Karpas-422 (cell line): ENCODE results near the gene HMCN2. TPM values are rescaled to one million over a fixed set of nuclear protein-coding genes. Genes with fewer than 3 reads are reported as not detected.

ENCODE experiments used
- DNase-seq: peaks from one replicate; pipeline ENCODE4 v3.0.0-alpha.2; 2015
- H2AFZ ChIP-seq: fragments of 200-600 bp; sonication (generic); 2 replicates; pipeline ENCODE4 v1.6.1; 2014; ENCODE audit warnings: antibody characterized with exemption, low read length, mixed read lengths
- H3K27ac ChIP-seq: fragments of 200-600 bp; sonication (generic); 2 replicates; pipeline ENCODE4 v1.5.1; 2014; ENCODE audit warnings: mild to moderate bottlenecking, low read length, moderate library complexity
- H3K27me3 ChIP-seq: fragments of 200-600 bp; sonication (generic); 2 replicates; pipeline ENCODE4 v1.6.1; 2014; ENCODE audit warnings: low read length, mixed read lengths
- H3K36me3 ChIP-seq: fragments of 200-600 bp; sonication (generic); 2 replicates; pipeline ENCODE4 v1.6.1; 2014; ENCODE audit warnings: low read length, mixed read lengths; ENCODE audit not compliant: insufficient read depth
- H3K4me1 ChIP-seq: fragments of 200-600 bp; sonication (generic); 2 replicates; pipeline ENCODE4 v1.6.1; 2014; ENCODE audit warnings: mild to moderate bottlenecking, low read length, mixed read lengths
- H3K4me2 ChIP-seq: fragments of 200-600 bp; sonication (generic); 2 replicates; pipeline ENCODE4 v1.6.1; 2014; ENCODE audit warnings: low read length, low read depth, mild to moderate bottlenecking; ENCODE audit not compliant: poor library complexity, severe bottlenecking
- H3K4me3 ChIP-seq: fragments of 200-600 bp; sonication (generic); 2 replicates; pipeline ENCODE4 v1.5.1; 2014; ENCODE audit warnings: mild to moderate bottlenecking, antibody characterized with exemption, low read length, mixed read lengths
- H3K79me2 ChIP-seq: fragments of 200-600 bp; sonication (generic); 2 replicates; pipeline ENCODE4 v1.6.1; 2014; ENCODE audit warnings: mild to moderate bottlenecking, low read length, mixed read lengths
- H3K9ac ChIP-seq: fragments of 200-600 bp; sonication (generic); 2 replicates; pipeline ENCODE4 v1.6.0; 2014; ENCODE audit warnings: low read length
- H3K9me2 ChIP-seq: fragments of 200-600 bp; sonication (generic), shearing (Covaris generic); replicated peaks from 2 replicates; pipeline ENCODE4 v1.6.0; 2014; ENCODE audit warnings: mild to moderate bottlenecking, low read length, moderate library complexity; ENCODE audit not compliant: insufficient read depth
- H3K9me3 ChIP-seq: fragments of 300-700, 200-600 bp; sonication (generic); 2 replicates; pipeline ENCODE4 v1.6.1; 2014; ENCODE audit warnings: low read length, mixed read lengths
- H4K20me1 ChIP-seq: fragments of 200-600 bp; sonication (generic); 2 replicates; pipeline ENCODE4 v1.6.1; 2014; ENCODE audit warnings: mild to moderate bottlenecking, antibody characterized with exemption, low read length, low read depth; ENCODE audit not compliant: insufficient read depth
- total RNA-seq: library from RNA; depleted of rRNA; stranded (reverse); fragments of >200 nt; shearing (Covaris generic); gene quantifications from 2 replicates; pipeline ENCODE4 v1.2.3, GENCODE V29; 2014; ENCODE audit warnings: low replicate concordance

HMCN2 gene
- total RNA-seq, 1 experiment from 2014 or later = not detected

- Histone ChIP-seq H3K9ac (no peak overlapping the region; the same call in 1 of the 2 replicates), H2AFZ (no peak overlapping the region)
These were observed 181.7 kb downstream of the HMCN2 start for GRCh38 chr9:130447193-130447816.

GRCh38 chr9:130448035-130448624 lies 182.6 kb downstream of the HMCN2 start:
- DNase-seq = no peak
- H3K9me2 ChIP-seq = no peaks in the 10 kb centered on the region
- no peaks in the 10 kb centered on the region for H3K36me3 ChIP-seq
- H2AFZ ChIP-seq = no peak overlapping the region
- no peak overlapping the region for H3K4me3 ChIP-seq
- H3K9ac ChIP-seq = no peak overlapping the region; the same call in 1 of the 2 replicates
- no peaks in the 10 kb centered on the region for H3K27me3 ChIP-seq
- H3K9me3 ChIP-seq = no peaks in the 10 kb centered on the region
- no peak overlapping the region for H3K4me2 ChIP-seq
- no peak overlapping the region for H3K27ac ChIP-seq
- no peaks in the 10 kb centered on the region for H3K4me1 ChIP-seq
- no peaks in the 10 kb centered on the region for H4K20me1 ChIP-seq
- no peaks in the 10 kb centered on the region for H3K79me2 ChIP-seq

More at GRCh38 chr9:130447193-130447816, 181.7 kb downstream of the HMCN2 start:
- no peaks in the 10 kb centered on the region for H3K4me1 ChIP-seq
- H3K27me3 ChIP-seq = no peaks in the 10 kb centered on the region
- no peaks in the 10 kb centered on the region for H3K36me3 ChIP-seq
- no peaks in the 10 kb centered on the region for H3K9me2 ChIP-seq
- no peak overlapping the region for H3K4me2 ChIP-seq
- H4K20me1 ChIP-seq = no peaks in the 10 kb centered on the region
- no peak overlapping the region for H3K27ac ChIP-seq
- H3K9me3 ChIP-seq = no peaks in the 10 kb centered on the region
- DNase-seq = no peak
- H3K4me3 ChIP-seq = no peak overlapping the region
- H3K79me2 ChIP-seq = no peaks in the 10 kb centered on the region

DNA sequence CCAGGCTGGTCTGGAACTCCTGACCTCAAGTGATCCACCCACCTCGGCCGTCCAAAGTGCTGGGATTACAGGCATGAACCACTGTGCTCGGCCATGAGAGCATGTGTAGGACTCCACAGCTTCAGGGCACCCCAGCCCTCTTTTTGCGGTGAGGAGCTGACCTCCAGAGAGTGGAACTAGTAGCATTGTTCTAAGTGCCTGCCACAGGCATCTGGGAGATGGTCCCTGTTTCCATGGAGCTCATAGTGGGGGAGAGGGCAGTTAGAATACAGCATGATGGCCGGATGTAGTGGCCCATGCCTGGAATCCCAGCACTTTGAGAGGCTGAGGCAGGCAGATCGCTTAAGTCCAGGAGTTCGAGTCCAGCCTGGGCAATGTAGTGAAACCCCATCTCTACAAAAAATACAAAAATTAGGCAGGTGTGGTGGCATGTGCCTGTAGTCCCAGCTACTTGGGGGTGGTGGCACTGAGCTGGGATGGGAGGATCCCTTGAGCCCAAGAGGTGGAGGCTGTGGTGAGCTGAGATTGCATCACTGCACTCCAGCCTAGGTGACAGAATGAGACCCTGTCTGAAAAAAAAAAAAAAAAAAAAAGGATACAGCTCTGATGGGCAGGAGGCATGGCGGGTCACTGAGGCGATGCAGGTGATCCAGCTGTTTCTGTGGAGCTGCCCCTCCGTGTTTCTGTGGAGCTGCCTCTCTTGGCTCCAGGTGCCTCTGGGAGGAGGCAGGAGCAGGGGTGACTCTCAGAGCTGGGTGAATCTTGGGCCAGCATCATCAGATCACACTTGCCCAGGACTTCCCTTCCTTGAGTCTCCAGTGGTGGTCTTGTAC lies 183.4 kb downstream of the HMCN2 start:
- Histone ChIP-seq H3K4me2 (no peak overlapping the region), H3K9ac (no peak overlapping the region), H3K27me3 (no peaks in the 10 kb centered on the region)

GRCh38 chr9:130450344-130451003 lies 184.9 kb downstream of the HMCN2 start:
- H3K9me2 ChIP-seq = no peaks in the 10 kb centered on the region
- DNase-seq = no peak
- no peaks in the 10 kb centered on the region for H3K36me3 ChIP-seq
- H3K27ac ChIP-seq = no peak overlapping the region
- no peaks in the 10 kb centered on the region for H3K27me3 ChIP-seq
- no peaks in the 10 kb centered on the region for H4K20me1 ChIP-seq
- no peak overlapping the region for H2AFZ ChIP-seq
- H3K4me3 ChIP-seq = no peak overlapping the region
- no peaks in the 10 kb centered on the region for H3K9me3 ChIP-seq
- H3K4me2 ChIP-seq = no peak overlapping the region
- no peak overlapping the region for H3K9ac ChIP-seq
- no peaks in the 10 kb centered on the region for H3K4me1 ChIP-seq
- no peaks in the 10 kb centered on the region for H3K79me2 ChIP-seq

More for the DNA sequence above, 183.4 kb downstream of the HMCN2 start:
- Histone ChIP-seq H3K27ac (no peak overlapping the region), H3K9me3 (no peaks in the 10 kb centered on the region), H4K20me1 (no peaks in the 10 kb centered on the region), H3K4me3 (no peak overlapping the region), H3K79me2 (no peaks in the 10 kb centered on the region), H2AFZ (no peak overlapping the region), H3K36me3 (no peaks in the 10 kb centered on the region), H3K9me2 (no peaks in the 10 kb centered on the region), H3K4me1 (no peaks in the 10 kb centered on the region)
- no peak for DNase-seq

GRCh38 chr9:130451004-130451390 lies 185.4 kb downstream of the HMCN2 start:
- DNase-seq = no peak
- H3K9ac ChIP-seq = no peak overlapping the region
- no peaks in the 10 kb centered on the region for H3K9me3 ChIP-seq
- no peaks in the 10 kb centered on the region for H3K4me1 ChIP-seq
- H3K27ac ChIP-seq = no peak overlapping the region
- H3K36me3 ChIP-seq = no peaks in the 10 kb centered on the region
- H3K79me2 ChIP-seq = no peaks in the 10 kb centered on the region
- H3K4me3 ChIP-seq = no peak overlapping the region
- no peaks in the 10 kb centered on the region for H3K27me3 ChIP-seq
- H3K4me2 ChIP-seq = no peak overlapping the region
- no peaks in the 10 kb centered on the region for H4K20me1 ChIP-seq
- no peak overlapping the region for H2AFZ ChIP-seq
- H3K9me2 ChIP-seq = no peaks in the 10 kb centered on the region

GRCh38 chr9:130451509-130452388 lies 186.2 kb downstream of the HMCN2 start:
- H3K36me3 ChIP-seq = no peaks in the 10 kb centered on the region
- H2AFZ ChIP-seq = no peak overlapping the region
- no peak overlapping the region for H3K27ac ChIP-seq
- H3K9ac ChIP-seq = no peak overlapping the region
- H3K4me3 ChIP-seq = no peak overlapping the region
- H3K9me2 ChIP-seq = no peaks in the 10 kb centered on the region
- H3K79me2 ChIP-seq = no peaks in the 10 kb centered on the region
- H3K4me1 ChIP-seq = no peaks in the 10 kb centered on the region
- DNase-seq = peak; percentile 52
- no peaks in the 10 kb centered on the region for H3K27me3 ChIP-seq
- no peaks in the 10 kb centered on the region for H4K20me1 ChIP-seq
- no peak overlapping the region for H3K4me2 ChIP-seq
- H3K9me3 ChIP-seq = no peaks in the 10 kb centered on the region

- no peak overlapping the region for H2AFZ ChIP-seq
- no peaks in the 10 kb centered on the region for H3K9me3 ChIP-seq
- H3K4me2 ChIP-seq = no peak overlapping the region
- no peaks in the 10 kb centered on the region for H3K27me3 ChIP-seq
- no peaks in the 10 kb centered on the region for H3K36me3 ChIP-seq
- H3K27ac ChIP-seq = no peak overlapping the region
- no peaks in the 10 kb centered on the region for H3K79me2 ChIP-seq
- no peaks in the 10 kb centered on the region for H3K4me1 ChIP-seq
- no peak overlapping the region for H3K4me3 ChIP-seq
- no peaks in the 10 kb centered on the region for H3K9me2 ChIP-seq
- no peak overlapping the region for H3K9ac ChIP-seq
- no peak for DNase-seq
- H4K20me1 ChIP-seq = no peaks in the 10 kb centered on the region
These were observed 187.3 kb downstream of the HMCN2 start for GRCh38 chr9:130452835-130453234.
